K562 (cell line): Measurements from ENCODE around the gene OST4. TPM values are rescaled to one million over a fixed set of nuclear protein-coding genes. Genes with fewer than 3 reads are reported as not detected.
A peak's percentile ranks its signal among the peaks of the same experiment; 100 is the strongest.

Source experiments
- ATF6 ChIP-seq: sonication (generic); formaldehyde crosslinking; IDR thresholded peaks from 2 replicates; pipeline ENCODE4 v1.4.0; 2020; ENCODE audit warnings: mild to moderate bottlenecking, missing genetic modification reagents
- BCOR ChIP-seq: fragments of 450-650 bp; IDR thresholded peaks from 2 replicates; pipeline ENCODE4 v1.6.1; 2016
- CEBPB ChIP-seq: fragments of 450-650 bp; IDR thresholded peaks from 2 replicates; pipeline ENCODE4 v1.6.1; 2016; ENCODE audit warnings: missing genetic modification characterization, missing compliant biosample characterization
- GABPB1 ChIP-seq: sonication (generic); formaldehyde crosslinking; IDR thresholded peaks from 2 replicates; pipeline ENCODE4 v1.8.0; 2022; ENCODE audit warnings: mild to moderate bottlenecking, missing genetic modification reagents
- GATAD2A ChIP-seq: fragments of 450-650 bp; IDR thresholded peaks from 2 replicates; pipeline ENCODE4 v1.6.1; 2017
- KDM4B ChIP-seq, 2 experiments: fragments of 450-650 bp in 1 of 2; sonication (generic) in 1 of 2; IDR thresholded peaks; 2 replicates each; pipeline ENCODE4 v1.6.1; 2016 to 2017; ENCODE audit warnings: borderline replicate concordance in 2 of 2, antibody characterized with exemption in 1 of 2, low read depth in 1 of 2, mild to moderate bottlenecking in 1 of 2
- MAZ ChIP-seq, 2 experiments: fragments of 450-650 bp in 1 of 2; sonication (generic) in 1 of 2; formaldehyde crosslinking; IDR thresholded peaks in 1 of 2; conservative IDR thresholded peaks in 1 of 2; 2 replicates each; pipeline versions ENCODE4 v1.4.0 to v1.5.0; 2020; ENCODE audit warnings: mild to moderate bottlenecking in 1 of 2, missing genetic modification reagents in 1 of 2
- NFE2 ChIP-seq: IDR thresholded peaks from 2 replicates; pipeline ENCODE4 v1.6.1; 2014; ENCODE audit warnings: antibody characterized with exemption, low read depth
- NONO ChIP-seq, 2 experiments: fragments of 200-400 bp in 1 of 2; fragments of 450-650 bp in 1 of 2; formaldehyde crosslinking in 1 of 2; IDR thresholded peaks; 2 replicates each; pipeline ENCODE4 v1.6.1; 2017; ENCODE audit warnings: low read depth in 2 of 2, mild to moderate bottlenecking in 2 of 2, moderate library complexity in 2 of 2, low read length in 1 of 2
- PHTF2 ChIP-seq: fragments of 250-450 bp; sonication (Bioruptor Pico); IDR thresholded peaks from 2 replicates; pipeline ENCODE4 v1.5.0; 2021; ENCODE audit warnings: mild to moderate bottlenecking
- RB1 ChIP-seq: fragments of 450-650 bp; IDR thresholded peaks from 2 replicates; pipeline ENCODE4 v1.6.1; 2017; ENCODE audit warnings: low read depth, mild to moderate bottlenecking
- RFX7 ChIP-seq: fragments of 250-450 bp; sonication (Bioruptor Pico); IDR thresholded peaks from 2 replicates; pipeline ENCODE4 v1.5.1; 2021; ENCODE audit warnings: mild to moderate bottlenecking
- ZBTB17 ChIP-seq: fragments of 450-650 bp; formaldehyde crosslinking; IDR thresholded peaks from 2 replicates; pipeline ENCODE4 v1.4.0; 2020; ENCODE audit warnings: mild to moderate bottlenecking
- ZHX1 ChIP-seq: fragments of 150-350 bp; conservative IDR thresholded peaks from 2 replicates; pipeline ENCODE4 v1.6.1; 2014; ENCODE audit warnings: low read length
- ZNF121 ChIP-seq: sonication (generic); formaldehyde crosslinking; conservative IDR thresholded peaks from 2 replicates; pipeline ENCODE4 v1.8.0; 2022; ENCODE audit warnings: missing genetic modification reagents
- ZNF124 ChIP-seq: sonication (generic); formaldehyde crosslinking; IDR thresholded peaks from 2 replicates; pipeline ENCODE4 v1.8.1; 2022; ENCODE audit warnings: missing genetic modification reagents
- ZNF551 ChIP-seq: fragments of 250-450 bp; sonication (Bioruptor Pico); IDR thresholded peaks from 2 replicates; pipeline ENCODE4 v1.5.0; 2021; ENCODE audit warnings: mild to moderate bottlenecking, moderate library complexity
- ZNF609 ChIP-seq: sonication (generic); formaldehyde crosslinking; IDR thresholded peaks from 2 replicates; pipeline ENCODE4 v1.8.1; 2023; ENCODE audit warnings: missing genetic modification reagents, mild to moderate bottlenecking, borderline replicate concordance
- polyA plus RNA-seq, 8 experiments: library from polyadenylated mRNA; depleted of rRNA in 4 of 8; stranded (reverse) in 5 of 8; unstranded in 3 of 8; fragments of >200 nt; fragmentation: Nextera tagmentation in 2 of 8; fragmentation: Illumina TruSeq in 1 of 8; extraction: Ambion mirVana in 2 of 8; extraction: Trizol in 1 of 8; gene quantifications; 2 replicates each; pipeline versions ENCODE4 v1.2.1 to v1.2.3, GENCODE V29; 2011 to 2014; ENCODE audit warnings: inconsistent platforms in 1 of 8, missing spikeins in 1 of 8
- total RNA-seq, 7 experiments: library from RNA; depleted of rRNA in 6 of 7; stranded (reverse); fragments of >200 nt in 6 of 7; fragmentation: Illumina TruSeq in 2 of 7; extraction: Trizol in 2 of 7; gene quantifications; 2 replicates each; pipeline versions ENCODE4 v1.2.1 to v1.2.3, GENCODE V29; 2011 to 2021; ENCODE audit warnings: low replicate concordance in 1 of 7

OST4 gene
- total and polyA plus RNA-seq, 9 of the 15 experiments (the other 6 are each of a cell fraction or from before 2014, with no cell fraction given): 186 to 1,155 (median 355) TPM

- no peak for TF ChIP-seq GATAD2A
- no peak for TF ChIP-seq ZNF121 (CRISPR knock-in tag)
- TF ChIP-seq NONO (IDR thresholded peaks at IDR 0.05; ENCODE audit: low read depth in 2 of 2, low read length in 1 of 2): peak in 1 of 2 experiments; percentile 44; a peak in 3 of 4 replicates
- TF ChIP-seq PHTF2: no peak
- TF ChIP-seq GABPB1: peak; percentile 90
- no peak for TF ChIP-seq RFX7 (CRISPR knock-in tag)
- peak; percentile 80; the same call in 1 of the 2 replicates for TF ChIP-seq RB1
- no peak for TF ChIP-seq CEBPB (tag)
- TF ChIP-seq ZNF551 (CRISPR knock-in tag): no peak
- TF ChIP-seq ZNF609 (CRISPR knock-in tag): no peak
- no peak for TF ChIP-seq ATF6 (CRISPR knock-in tag)
- TF ChIP-seq MAZ (CRISPR knock-in tag; conservative IDR thresholded peaks at IDR 0.05 in 1 of 2, IDR thresholded peaks at IDR 0.05 in 1 of 2): peak; percentile 67 to 69; a peak in 3 of 4 replicates
- no peak for TF ChIP-seq BCOR
- 0 out of 2 replicates have a peak, but pooled peaks have one; percentile 21 for TF ChIP-seq ZHX1
- no peak for TF ChIP-seq ZBTB17 (CRISPR knock-in tag)
- TF ChIP-seq KDM4B (IDR thresholded peaks at IDR 0.05; ENCODE audit: borderline replicate concordance in 2 of 2, low read depth in 1 of 2): no peak
- TF ChIP-seq NFE2: no peak
- TF ChIP-seq ZNF124 (CRISPR knock-in tag): no peak
Measured at GRCh38 chr2:27071277-27071989, at the start of gene OST4 (continued).
